Measurements from ENCODE around the gene TSLP.

- no peak for TF ChIP-seq ZNF311 (CRISPR knock-in tag; IDR thresholded peaks at IDR 0.05)
- TF ChIP-seq MTA3 (IDR thresholded peaks at IDR 0.05; ENCODE audit: borderline replicate concordance) = no peak
- TF ChIP-seq, protein P1, sequence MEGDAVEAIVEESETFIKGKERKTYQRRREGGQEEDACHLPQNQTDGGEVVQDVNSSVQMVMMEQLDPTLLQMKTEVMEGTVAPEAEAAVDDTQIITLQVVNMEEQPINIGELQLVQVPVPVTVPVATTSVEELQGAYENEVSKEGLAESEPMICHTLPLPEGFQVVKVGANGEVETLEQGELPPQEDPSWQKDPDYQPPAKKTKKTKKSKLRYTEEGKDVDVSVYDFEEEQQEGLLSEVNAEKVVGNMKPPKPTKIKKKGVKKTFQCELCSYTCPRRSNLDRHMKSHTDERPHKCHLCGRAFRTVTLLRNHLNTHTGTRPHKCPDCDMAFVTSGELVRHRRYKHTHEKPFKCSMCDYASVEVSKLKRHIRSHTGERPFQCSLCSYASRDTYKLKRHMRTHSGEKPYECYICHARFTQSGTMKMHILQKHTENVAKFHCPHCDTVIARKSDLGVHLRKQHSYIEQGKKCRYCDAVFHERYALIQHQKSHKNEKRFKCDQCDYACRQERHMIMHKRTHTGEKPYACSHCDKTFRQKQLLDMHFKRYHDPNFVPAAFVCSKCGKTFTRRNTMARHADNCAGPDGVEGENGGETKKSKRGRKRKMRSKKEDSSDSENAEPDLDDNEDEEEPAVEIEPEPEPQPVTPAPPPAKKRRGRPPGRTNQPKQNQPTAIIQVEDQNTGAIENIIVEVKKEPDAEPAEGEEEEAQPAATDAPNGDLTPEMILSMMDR (IDR thresholded peaks at IDR 0.05 in 2 of 3, conservative IDR thresholded peaks at IDR 0.05 in 1 of 3; ENCODE audit: insufficient read depth in 2 of 3, low read depth in 1 of 3, low read length in 3 of 3) = no peak
- TF ChIP-seq PREB (CRISPR knock-in tag; IDR thresholded peaks at IDR 0.05) = no peak
- TF ChIP-seq NCOR1 (IDR thresholded peaks at IDR 0.05) = peak; percentile 39; the same call in 1 of the 2 replicates
- peak; percentile 65 for TF ChIP-seq BHLHE40 (IDR thresholded peaks at IDR 0.05; ENCODE audit: low read length)
- TF ChIP-seq ELK1 (CRISPR knock-in tag; IDR thresholded peaks at IDR 0.05) = no peak
- TF ChIP-seq POLR3A (IDR thresholded peaks at IDR 0.05; ENCODE audit: borderline replicate concordance, extremely low read depth, insufficient read depth, insufficient read length) = no peak
- TF ChIP-seq EP300 (IDR thresholded peaks at IDR 0.05; ENCODE audit: low read length) = peak; percentile 88
Observed at GRCh38 chr5:111083323-111083722, 11.8 kb downstream of the TSLP start.
